ENCODE data around the gene ANKS1B.
"Not testable (repeated sequence)": the region's sequence is repeated elsewhere in the genome, so short reads cannot be mapped to it uniquely, and the experiment has no call there.

ANKS1B gene

DNA sequence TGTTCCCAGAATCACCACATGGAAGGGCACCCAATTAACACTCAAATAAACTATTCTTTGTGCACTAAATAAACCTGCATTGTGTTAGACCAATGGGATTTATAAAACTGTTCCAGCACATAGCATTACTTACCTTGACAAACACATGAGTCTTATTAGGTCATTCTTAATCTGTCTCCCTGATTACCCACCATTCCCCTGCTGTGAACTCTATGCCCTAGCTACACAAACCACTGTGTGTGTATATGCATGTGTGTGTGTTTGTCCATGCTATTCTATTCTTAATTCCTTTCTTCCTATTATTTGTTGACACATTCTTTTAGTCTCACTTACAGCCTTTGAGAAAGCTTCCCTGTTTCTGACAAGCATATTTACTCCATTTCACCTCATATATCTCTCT, 640.8 kb downstream of the ANKS1B start:
- DNase-seq (ENCODE audit: extremely low read depth, low read depth) = no peak
- TF ChIP-seq, protein P1, sequence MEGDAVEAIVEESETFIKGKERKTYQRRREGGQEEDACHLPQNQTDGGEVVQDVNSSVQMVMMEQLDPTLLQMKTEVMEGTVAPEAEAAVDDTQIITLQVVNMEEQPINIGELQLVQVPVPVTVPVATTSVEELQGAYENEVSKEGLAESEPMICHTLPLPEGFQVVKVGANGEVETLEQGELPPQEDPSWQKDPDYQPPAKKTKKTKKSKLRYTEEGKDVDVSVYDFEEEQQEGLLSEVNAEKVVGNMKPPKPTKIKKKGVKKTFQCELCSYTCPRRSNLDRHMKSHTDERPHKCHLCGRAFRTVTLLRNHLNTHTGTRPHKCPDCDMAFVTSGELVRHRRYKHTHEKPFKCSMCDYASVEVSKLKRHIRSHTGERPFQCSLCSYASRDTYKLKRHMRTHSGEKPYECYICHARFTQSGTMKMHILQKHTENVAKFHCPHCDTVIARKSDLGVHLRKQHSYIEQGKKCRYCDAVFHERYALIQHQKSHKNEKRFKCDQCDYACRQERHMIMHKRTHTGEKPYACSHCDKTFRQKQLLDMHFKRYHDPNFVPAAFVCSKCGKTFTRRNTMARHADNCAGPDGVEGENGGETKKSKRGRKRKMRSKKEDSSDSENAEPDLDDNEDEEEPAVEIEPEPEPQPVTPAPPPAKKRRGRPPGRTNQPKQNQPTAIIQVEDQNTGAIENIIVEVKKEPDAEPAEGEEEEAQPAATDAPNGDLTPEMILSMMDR (IDR thresholded peaks at IDR 0.05; ENCODE audit: low read depth, low read length) = no peak

DNA sequence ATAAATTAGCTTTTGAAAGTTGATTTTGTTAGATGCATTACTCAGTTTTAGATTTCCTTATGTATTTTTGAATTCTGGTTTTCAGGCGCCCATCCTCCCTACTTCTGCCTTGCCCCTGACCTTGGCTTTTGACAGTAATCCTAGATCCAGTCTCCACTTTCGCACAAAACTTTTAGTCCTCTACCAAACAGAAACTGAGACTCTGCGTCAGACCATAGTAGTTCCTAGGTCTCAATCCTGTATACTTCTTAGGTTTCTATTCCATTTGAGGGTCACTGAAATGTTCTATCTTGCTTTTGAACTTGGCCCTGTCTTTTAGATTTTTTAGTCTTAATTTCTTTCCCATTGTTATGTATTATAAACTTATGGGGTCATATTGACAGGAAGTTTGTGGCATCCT, 645.1 kb downstream of the ANKS1B start:
- TF ChIP-seq, protein P1 (IDR thresholded peaks at IDR 0.05; ENCODE audit: low read depth, low read length) = no peak
- DNase-seq (ENCODE audit: extremely low read depth, low read depth) = no peak

DNA sequence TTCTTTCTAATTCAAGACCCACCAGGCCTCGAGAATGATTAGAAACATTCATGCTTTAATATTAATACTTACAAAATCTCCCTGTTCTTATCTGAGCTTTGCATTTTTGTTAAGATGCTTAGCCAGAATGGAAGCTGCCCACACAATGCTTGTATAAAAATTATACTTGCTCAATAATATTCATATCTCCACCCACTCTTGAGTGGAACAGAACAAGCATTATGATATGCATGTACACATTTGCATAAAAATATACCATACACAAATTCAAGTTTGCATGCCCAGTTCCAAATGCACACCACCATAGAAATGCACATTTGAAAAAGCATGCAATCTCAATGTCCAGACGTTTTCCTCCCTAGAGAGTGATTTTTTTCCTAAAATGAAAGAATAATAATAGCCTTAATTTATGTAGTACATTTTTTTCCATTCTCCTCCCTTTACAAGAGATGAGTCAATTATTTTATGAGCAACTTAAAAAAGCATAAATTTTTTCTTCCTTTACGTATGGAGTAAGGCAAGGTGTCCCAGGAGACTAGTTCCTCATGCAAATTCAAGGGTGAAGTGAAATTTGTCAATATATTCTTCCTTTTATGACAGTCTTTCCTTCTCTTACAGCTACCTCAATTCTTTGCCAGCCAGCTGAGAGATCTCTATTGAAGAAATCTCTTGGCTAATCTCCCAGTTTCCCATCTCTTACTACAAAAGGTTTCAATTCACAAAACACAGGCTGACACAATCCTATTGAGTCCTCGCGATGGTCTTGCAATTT, 650.3 kb downstream of the ANKS1B start:
- TF ChIP-seq, protein P1 (IDR thresholded peaks at IDR 0.05; ENCODE audit: low read depth, low read length) = no peak
- DNase-seq (ENCODE audit: extremely low read depth, low read depth) = no peak

DNA sequence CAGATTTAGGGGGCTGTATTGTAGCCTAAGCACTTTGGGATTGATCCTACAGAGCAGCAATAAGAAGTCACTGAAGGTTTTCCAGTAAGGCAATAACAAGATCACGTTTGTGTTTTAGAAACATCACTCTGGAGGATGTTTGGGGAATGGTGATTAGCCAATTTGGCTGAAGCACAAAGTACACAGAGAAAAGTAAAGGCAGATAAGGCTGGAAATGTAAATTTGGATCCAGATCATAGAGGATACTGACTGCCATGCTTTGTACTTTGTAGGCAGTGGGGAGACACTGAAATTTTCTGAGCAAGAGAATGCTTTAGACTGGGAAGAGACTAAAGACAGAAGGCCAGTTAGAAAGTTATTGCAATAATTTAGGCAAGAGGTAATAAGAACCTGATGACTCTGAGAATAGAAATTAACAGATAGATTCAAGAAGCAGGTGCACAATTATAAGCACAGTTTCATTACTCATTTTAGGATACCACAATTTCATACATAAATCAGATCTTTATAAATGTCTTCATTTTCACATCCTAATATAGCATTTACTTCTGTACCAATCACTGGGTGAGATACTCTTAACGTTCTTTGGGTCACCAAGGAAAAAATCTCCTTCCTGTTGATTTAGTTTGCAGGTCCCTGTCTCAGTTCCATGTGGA, 651.7 kb downstream of the ANKS1B start:
- DNase-seq (ENCODE audit: extremely low read depth, low read depth) = no peak
- TF ChIP-seq, protein P1 (IDR thresholded peaks at IDR 0.05; ENCODE audit: low read depth, low read length) = no peak

DNA sequence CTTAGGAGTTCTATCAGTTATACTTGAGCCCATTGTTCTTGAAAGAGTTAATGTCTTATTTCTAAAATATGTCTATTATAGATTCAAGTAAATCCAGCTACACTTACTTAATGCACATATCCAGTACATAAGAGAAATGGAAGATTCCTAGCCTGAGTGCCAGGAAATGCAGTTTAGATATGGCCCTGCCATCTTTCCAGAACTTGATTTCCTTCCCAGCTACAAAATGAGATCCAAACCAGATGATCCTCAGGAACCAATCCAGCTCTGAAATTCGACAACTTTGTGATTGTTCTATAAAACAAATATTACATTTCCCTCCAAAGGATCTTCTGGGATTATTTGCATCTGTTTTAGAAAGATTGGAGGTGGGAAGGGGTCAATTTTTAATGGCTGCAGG, 654.5 kb downstream of the ANKS1B start:
- DNase-seq (ENCODE audit: extremely low read depth, low read depth) = no peak
- TF ChIP-seq, protein P1 (IDR thresholded peaks at IDR 0.05; ENCODE audit: low read depth, low read length) = no peak

DNA sequence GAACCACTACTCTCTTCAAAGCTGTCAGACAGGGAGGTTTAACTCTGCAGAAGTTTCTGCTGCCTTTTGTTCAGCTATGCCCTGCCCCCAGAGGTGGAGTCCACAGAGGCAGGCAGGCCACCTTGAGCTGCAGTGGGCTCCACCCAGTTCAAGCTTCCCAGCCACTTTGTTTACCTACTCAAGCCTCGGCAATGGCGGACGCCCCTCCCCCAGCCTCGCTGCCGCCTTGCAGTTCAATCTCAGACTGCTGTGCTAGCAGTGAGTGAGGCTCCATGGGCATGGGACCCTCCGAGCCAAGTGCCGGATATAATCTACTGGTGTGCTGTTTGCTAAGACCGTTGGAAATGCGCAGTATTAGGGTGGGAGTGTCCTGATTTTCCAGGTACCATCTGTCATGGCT, 663.5 kb downstream of the ANKS1B start:
- DNase-seq (ENCODE audit: extremely low read depth, low read depth) = not testable (repeated sequence)

DNA sequence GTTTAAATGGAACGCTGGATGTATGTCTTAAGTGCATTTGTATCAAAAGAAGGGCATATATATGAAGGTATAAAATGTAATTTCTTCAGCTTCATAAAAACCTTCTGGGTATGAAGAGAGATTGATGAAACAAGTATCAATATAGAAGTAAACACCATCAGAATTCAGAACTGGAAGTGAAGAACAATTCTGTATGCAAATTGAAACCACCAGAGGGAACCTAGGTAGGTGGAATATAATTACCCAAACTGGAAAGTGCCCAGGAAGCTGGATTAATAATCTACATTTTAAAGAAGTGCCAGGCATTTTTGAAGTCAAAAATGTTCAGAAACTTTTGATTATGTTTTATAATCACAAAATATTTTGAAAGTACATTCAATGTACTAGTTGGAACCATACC, 673.4 kb downstream of the ANKS1B start:
- DNase-seq (ENCODE audit: extremely low read depth, low read depth) = no peak
- TF ChIP-seq, protein P1 (IDR thresholded peaks at IDR 0.05; ENCODE audit: low read depth, low read length) = no peak

Data from AG09319 (cell line).